HepG2 (cell line): ENCODE results near the gene AGAP1. TPM values are rescaled to one million over a fixed set of nuclear protein-coding genes. Genes with fewer than 3 reads are reported as not detected.

Experiments
- ATAC-seq: fragments of 200-7000 bp; cut with Tn5 transposase; 3 replicates; pipeline ENCODE4 v1.9.1; 2020; ENCODE audit warnings: mild to moderate bottlenecking, moderate library complexity
- BruUV-seq: library from RNA; stranded (reverse); fragments of 400-500 nt; replicated peaks from 2 replicates; lab custom pipeline; 2021; lab: Mats Ljungman, UMichigan
- CTCF ChIA-PET: fragments of 300-600 bp; formaldehyde crosslinking; extraction: SDS; loops from one replicate; lab custom pipeline; 2021; ENCODE audit warnings: low total read pairs, inconsistent platforms, low intra/inter-chr PET ratio; lab: Yijun Ruan, JAX
- POLR2A ChIA-PET: fragments of 350-600 bp; sonication (Branson Sonifier 250); formaldehyde crosslinking; loops from one replicate; lab custom pipeline; 2020; ENCODE audit warnings: antibody characterized with exemption, inconsistent platforms; lab: Yijun Ruan, JAX
- DNase-seq: peaks from one replicate; pipeline ENCODE4 v3.0.0-alpha.2; 2015; ENCODE audit warnings: low spot score
- FAIRE-seq: peaks from 3 replicates; lab custom pipeline; 2011; peaks lifted over from hg19 to GRCh38; lab: Jason Lieb, UNC
- H2AFZ ChIP-seq: one replicate; pipeline ENCODE4 v1.6.1; 2011; ENCODE audit warnings: low read length, inconsistent platforms
- H3K27ac ChIP-seq: fragments of 300-600 bp; 3 replicates; pipeline ENCODE4 v1.8.0; 2011; ENCODE audit warnings: mixed run types, mild to moderate bottlenecking, mixed read lengths, low read length, inconsistent platforms; ENCODE audit not compliant: insufficient read depth; ENCODE audit errors: extremely low read length
- H3K27me3 ChIP-seq, 2 experiments: fragments of 200-600 bp in 1 of 2; 2 replicates in 1 of 2; 3 replicates in 1 of 2; pipeline versions ENCODE4 v1.6.0 to v1.8.0; 2011; ENCODE audit warnings: low read length in 2 of 2, mild to moderate bottlenecking in 2 of 2, moderate library complexity in 2 of 2, inconsistent platforms in 1 of 2; ENCODE audit not compliant: insufficient read depth in 2 of 2, control insufficient read depth in 1 of 2
- H3K36me3 ChIP-seq, 2 experiments: fragments of 200-600 bp in 1 of 2; replicated peaks in 1 of 2; 2 replicates in 1 of 2; 3 replicates in 1 of 2; pipeline versions ENCODE4 v1.5.1 to v1.8.0; 2011; ENCODE audit warnings: low read length in 2 of 2, inconsistent platforms in 1 of 2; ENCODE audit not compliant: insufficient read depth in 2 of 2, control insufficient read depth in 1 of 2
- H3K4me1 ChIP-seq: 2 replicates; pipeline ENCODE4 v1.5.1; 2012; ENCODE audit warnings: low read length, inconsistent platforms; ENCODE audit not compliant: insufficient read depth
- H3K4me2 ChIP-seq: 2 replicates; pipeline ENCODE4 v1.6.0; 2011; ENCODE audit warnings: low read depth, low read length, inconsistent platforms
- H3K4me3 ChIP-seq, 3 experiments: fragments of 200-600 bp in 1 of 3; sonication (generic), shearing (Covaris generic) in 1 of 3; replicated peaks in 1 of 3; 2 replicates each; pipeline ENCODE4 v1.5.1; 2011 to 2016; ENCODE audit warnings: low read length in 3 of 3, inconsistent platforms in 2 of 3, low read depth in 2 of 3, mild to moderate bottlenecking in 2 of 3, control low read depth in 1 of 3, mixed read lengths in 1 of 3; ENCODE audit not compliant: insufficient read depth in 1 of 3
- H3K79me2 ChIP-seq: one replicate; pipeline ENCODE4 v1.6.1; 2011; ENCODE audit warnings: low read length, inconsistent platforms; ENCODE audit not compliant: insufficient read depth
- H3K9ac ChIP-seq: 2 replicates; pipeline ENCODE4 v1.6.0; 2011; ENCODE audit warnings: mild to moderate bottlenecking, low read depth, low read length, inconsistent platforms; ENCODE audit not compliant: insufficient read depth
- H3K9me3 ChIP-seq: 2 replicates; pipeline ENCODE4 v1.5.1; 2012; ENCODE audit warnings: mild to moderate bottlenecking, low read length
- H4K20me1 ChIP-seq: 2 replicates; pipeline ENCODE4 v1.6.0; 2011; ENCODE audit warnings: inconsistent platforms, mild to moderate bottlenecking, low read length, moderate library complexity; ENCODE audit not compliant: insufficient read depth
- ARNT ChIP-seq: fragments of 450-650 bp; IDR thresholded peaks from 2 replicates; pipeline ENCODE4 v1.6.1; 2017
- ELF1 ChIP-seq: sonication (generic); formaldehyde crosslinking; IDR thresholded peaks from 2 replicates; pipeline ENCODE4 v1.4.0; 2020; ENCODE audit warnings: missing genetic modification reagents
- KAT7 ChIP-seq: IDR thresholded peaks from 2 replicates; pipeline ENCODE4 v1.6.1; 2018; ENCODE audit warnings: borderline replicate concordance, missing compliant biosample characterization
- KMT2A ChIP-seq: sonication (generic); formaldehyde crosslinking; IDR thresholded peaks from 2 replicates; pipeline ENCODE4 v1.4.0; 2020; ENCODE audit warnings: missing genetic modification reagents
- LCORL ChIP-seq, 2 experiments: fragments of 450-650 bp in 1 of 2; sonication (generic) in 1 of 2; formaldehyde crosslinking in 1 of 2; IDR thresholded peaks; 2 replicates each; pipeline versions ENCODE4 v1.5.0 to v1.6.1; 2017 to 2020; ENCODE audit warnings: antibody characterized with exemption in 1 of 2, missing genetic modification reagents in 1 of 2
- SMARCE1 ChIP-seq: fragments of 450-650 bp; IDR thresholded peaks from 2 replicates; pipeline ENCODE4 v1.6.1; 2017; ENCODE audit warnings: borderline replicate concordance
- SNAI1 ChIP-seq: sonication (generic); formaldehyde crosslinking; IDR thresholded peaks from 2 replicates; pipeline ENCODE4 v1.5.0; 2020; ENCODE audit warnings: mild to moderate bottlenecking, missing genetic modification reagents, borderline replicate concordance
- ZNF124 ChIP-seq: sonication (generic); formaldehyde crosslinking; IDR thresholded peaks from 2 replicates; pipeline ENCODE4 v1.4.0; 2020; ENCODE audit warnings: missing genetic modification reagents
- ZNF160 ChIP-seq: sonication (generic); formaldehyde crosslinking; IDR thresholded peaks from 2 replicates; pipeline ENCODE4 v1.8.0; 2022; ENCODE audit warnings: mild to moderate bottlenecking, inconsistent platforms, missing genetic modification reagents
- ZNF317 ChIP-seq: sonication (generic); formaldehyde crosslinking; IDR thresholded peaks from 2 replicates; pipeline ENCODE4 v1.5.0; 2020; ENCODE audit warnings: mild to moderate bottlenecking, missing genetic modification reagents
- ZNF431 ChIP-seq: sonication (generic); formaldehyde crosslinking; IDR thresholded peaks from 2 replicates; pipeline ENCODE4 v1.9.0; 2022; ENCODE audit warnings: missing genetic modification reagents, low read depth, mild to moderate bottlenecking, borderline replicate concordance
- ZNF598 ChIP-seq: sonication (generic); formaldehyde crosslinking; IDR thresholded peaks from 2 replicates; pipeline ENCODE4 v1.5.1; 2020; ENCODE audit warnings: mild to moderate bottlenecking, missing genetic modification reagents, borderline replicate concordance
- ZNF703 ChIP-seq: sonication (generic); formaldehyde crosslinking; IDR thresholded peaks from 2 replicates; pipeline ENCODE4 v1.5.1; 2020; ENCODE audit warnings: missing genetic modification reagents, mild to moderate bottlenecking, moderate library complexity, borderline replicate concordance
- ZNF720 ChIP-seq: sonication (generic); formaldehyde crosslinking; IDR thresholded peaks from 2 replicates; pipeline ENCODE4 v1.4.0; 2020; ENCODE audit warnings: missing genetic modification reagents
- WGBS: methylation state at CpG from one replicate; pipeline ENCODE4 v1.1.6; 2017; ENCODE audit warnings: low lambda C conversion rate; 5-methylcytosine and 5-hydroxymethylcytosine counted together
- in situ Hi-C: cut with HindIII; loops from 2 replicates; pipeline ENCODE4 v1.10.0; 2017; ENCODE audit warnings: low pct_unique_long_range_greater_than_20kb; ENCODE audit not compliant: extremely low pct_ligation_motif_present
- intact Hi-C: fragments of 100-400 bp; cut with micrococcal nuclease; formaldehyde crosslinking; loops from one replicate; pipeline ENCODE4 v1.10.0; 2022; ENCODE audit not compliant: unreplicated experiment
- polyA plus RNA-seq, 8 experiments: library from polyadenylated mRNA; depleted of rRNA in 3 of 8; stranded (reverse) in 7 of 8; unstranded in 1 of 8; fragments of >200 nt; fragmentation: Illumina TruSeq in 4 of 8; extraction: Trizol in 4 of 8; gene quantifications; 2 replicates each; pipeline versions ENCODE4 v1.2.1 to v1.2.3, GENCODE V29; 2011 to 2016; ENCODE audit warnings: low read depth in 4 of 8, missing spikeins in 1 of 8, mixed read lengths in 1 of 8; ENCODE audit not compliant: insufficient read depth in 1 of 8
- total RNA-seq, 5 experiments: library from RNA; depleted of rRNA; stranded (reverse); fragments of >200 nt; fragmentation: Illumina TruSeq; extraction: Trizol; gene quantifications; 2 replicates each; pipeline ENCODE4 v1.2.3, GENCODE V29; 2016; ENCODE audit warnings: low read depth in 1 of 5
- TF ChIP-seq, protein P1 (sequence below): sonication (generic); formaldehyde crosslinking; IDR thresholded peaks from 2 replicates; pipeline ENCODE4 v1.5.0; 2020; ENCODE audit warnings: mild to moderate bottlenecking, missing genetic modification reagents, moderate library complexity
- TF ChIP-seq, protein P2 (sequence below): IDR thresholded peaks from 2 replicates; pipeline ENCODE4 v1.6.1; 2016; ENCODE audit warnings: mild to moderate bottlenecking, missing biosample characterization, missing genetic modification reagents

Gene AGAP1
- total and polyA plus RNA-seq, 2 of the 13 experiments (the other 11 are each of a cell fraction or from before 2014, with no cell fraction given): 21.2 to 32.7 TPM

DNA sequence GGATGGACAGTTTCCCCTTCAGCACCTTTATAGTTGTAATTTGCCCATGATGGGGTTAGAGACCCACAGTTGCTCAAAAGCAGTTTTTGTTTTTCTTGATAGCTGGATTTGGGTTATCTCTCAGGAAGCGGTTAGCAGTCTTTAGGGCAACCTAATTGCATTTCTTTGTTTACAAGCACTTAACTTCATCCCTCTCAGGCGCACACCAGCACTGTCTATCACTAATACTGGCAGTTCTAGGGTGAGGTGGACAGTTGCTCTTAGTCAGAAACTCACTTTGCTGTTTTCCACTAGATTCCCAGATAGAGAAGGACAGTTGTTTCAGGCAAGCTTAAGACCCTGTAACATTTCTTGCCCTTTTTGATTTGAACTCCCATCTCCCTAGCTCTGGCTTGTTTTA, 146.0 kb downstream of the AGAP1 start:
- intact Hi-C loops: loop anchor here (2.0 kb wide), 1 partner anchor 107 kb away; no protein-coding TSS in a partner anchor
- Histone ChIP-seq H3K27me3 (no peaks in the 10 kb centered on the region), H3K4me1 (peaks cover 10% of the 10 kb centered on the region), H2AFZ (no peak overlapping the region), H3K9ac (no peak overlapping the region), H3K27ac (no peak overlapping the region), H3K79me2 (peaks cover 12% of the 10 kb centered on the region), H3K4me3 (no peak overlapping the region), H3K9me3 (no peaks in the 10 kb centered on the region), H4K20me1 (peaks cover 20% of the 10 kb centered on the region; the same call in 1 of the 2 replicates), H3K36me3 (peaks cover 0 to 1% of the 10 kb centered on the region in 2 experiments; a peak in 1 of 5 replicates), H3K4me2 (no peak overlapping the region)
- in situ Hi-C loops: no loop called here
- BruUV-seq: no TSS peak
- POLR2A ChIA-PET: no interaction called here
- DNase-seq: no peak
- CTCF ChIA-PET: no interaction called here
- ATAC-seq: no peak
- 92% methylated on average over 2 of the region's 2 CpGs for WGBS
- FAIRE-seq: no peak
- TF ChIP-seq SMARCE1 (no peak), ZNF703 (CRISPR knock-in tag) (no peak), ARNT (no peak), ZNF160 (CRISPR knock-in tag) (no peak), ZNF124 (CRISPR knock-in tag) (no peak), ZNF317 (CRISPR knock-in tag) (no peak), ZNF431 (CRISPR knock-in tag) (no peak), KMT2A (CRISPR knock-in tag) (no peak), ZNF598 (CRISPR knock-in tag) (no peak), LCORL (IDR thresholded peaks at IDR 0.05) (no peak), LCORL (CRISPR knock-in tag; IDR thresholded peaks at IDR 0.05) (no peak), KAT7 (no peak), SNAI1 (CRISPR knock-in tag) (no peak), ZNF720 (CRISPR knock-in tag) (no peak), ELF1 (CRISPR knock-in tag) (no peak)
- TF ChIP-seq, protein P1, sequence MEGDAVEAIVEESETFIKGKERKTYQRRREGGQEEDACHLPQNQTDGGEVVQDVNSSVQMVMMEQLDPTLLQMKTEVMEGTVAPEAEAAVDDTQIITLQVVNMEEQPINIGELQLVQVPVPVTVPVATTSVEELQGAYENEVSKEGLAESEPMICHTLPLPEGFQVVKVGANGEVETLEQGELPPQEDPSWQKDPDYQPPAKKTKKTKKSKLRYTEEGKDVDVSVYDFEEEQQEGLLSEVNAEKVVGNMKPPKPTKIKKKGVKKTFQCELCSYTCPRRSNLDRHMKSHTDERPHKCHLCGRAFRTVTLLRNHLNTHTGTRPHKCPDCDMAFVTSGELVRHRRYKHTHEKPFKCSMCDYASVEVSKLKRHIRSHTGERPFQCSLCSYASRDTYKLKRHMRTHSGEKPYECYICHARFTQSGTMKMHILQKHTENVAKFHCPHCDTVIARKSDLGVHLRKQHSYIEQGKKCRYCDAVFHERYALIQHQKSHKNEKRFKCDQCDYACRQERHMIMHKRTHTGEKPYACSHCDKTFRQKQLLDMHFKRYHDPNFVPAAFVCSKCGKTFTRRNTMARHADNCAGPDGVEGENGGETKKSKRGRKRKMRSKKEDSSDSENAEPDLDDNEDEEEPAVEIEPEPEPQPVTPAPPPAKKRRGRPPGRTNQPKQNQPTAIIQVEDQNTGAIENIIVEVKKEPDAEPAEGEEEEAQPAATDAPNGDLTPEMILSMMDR (CRISPR knock-in tag): no peak
- TF ChIP-seq, protein P2, sequence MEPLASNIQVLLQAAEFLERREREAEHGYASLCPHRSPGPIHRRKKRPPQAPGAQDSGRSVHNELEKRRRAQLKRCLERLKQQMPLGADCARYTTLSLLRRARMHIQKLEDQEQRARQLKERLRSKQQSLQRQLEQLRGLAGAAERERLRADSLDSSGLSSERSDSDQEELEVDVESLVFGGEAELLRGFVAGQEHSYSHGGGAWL (CRISPR knock-in tag): no peak
